Measurements from ENCODE around the gene NBAS. TPM values are rescaled to one million over a fixed set of nuclear protein-coding genes. Genes with fewer than 3 reads are reported as not detected.

The NBAS gene
- total and polyA plus RNA-seq, 9 of the 15 experiments (the other 6 are each of a cell fraction or from before 2014, with no cell fraction given), result 15.3 to 94.4 (median 69.9) TPM

DNA sequence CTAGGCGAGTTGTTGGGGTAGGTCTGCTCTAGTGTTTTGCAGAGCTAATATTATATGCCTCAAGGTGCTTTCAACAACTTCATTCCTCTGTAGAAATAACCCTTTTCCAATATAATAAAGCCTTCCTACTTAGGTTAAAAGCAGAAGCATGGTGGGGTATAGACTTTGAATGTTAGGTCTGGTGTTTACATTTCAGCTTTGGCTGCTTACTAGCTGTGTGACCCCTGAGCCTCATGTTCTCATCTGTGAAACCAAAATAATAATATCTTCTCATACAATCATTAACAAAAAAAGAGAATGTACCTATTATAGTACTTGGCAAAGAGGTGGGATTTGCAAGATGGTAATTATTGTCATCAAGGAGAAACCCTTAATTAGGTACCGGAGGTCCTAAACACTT is 386.6 kb downstream of the NBAS start (continued):
- TF ChIP-seq FOXM1 (IDR thresholded peaks at IDR 0.05; ENCODE audit: low read depth) (no peak), FOXM1 (CRISPR knock-in tag; IDR thresholded peaks at IDR 0.05; ENCODE audit: low read depth) (no peak), COPS2 (conservative IDR thresholded peaks at IDR 0.05) (no peak)
- TF ChIP-seq, protein P1, sequence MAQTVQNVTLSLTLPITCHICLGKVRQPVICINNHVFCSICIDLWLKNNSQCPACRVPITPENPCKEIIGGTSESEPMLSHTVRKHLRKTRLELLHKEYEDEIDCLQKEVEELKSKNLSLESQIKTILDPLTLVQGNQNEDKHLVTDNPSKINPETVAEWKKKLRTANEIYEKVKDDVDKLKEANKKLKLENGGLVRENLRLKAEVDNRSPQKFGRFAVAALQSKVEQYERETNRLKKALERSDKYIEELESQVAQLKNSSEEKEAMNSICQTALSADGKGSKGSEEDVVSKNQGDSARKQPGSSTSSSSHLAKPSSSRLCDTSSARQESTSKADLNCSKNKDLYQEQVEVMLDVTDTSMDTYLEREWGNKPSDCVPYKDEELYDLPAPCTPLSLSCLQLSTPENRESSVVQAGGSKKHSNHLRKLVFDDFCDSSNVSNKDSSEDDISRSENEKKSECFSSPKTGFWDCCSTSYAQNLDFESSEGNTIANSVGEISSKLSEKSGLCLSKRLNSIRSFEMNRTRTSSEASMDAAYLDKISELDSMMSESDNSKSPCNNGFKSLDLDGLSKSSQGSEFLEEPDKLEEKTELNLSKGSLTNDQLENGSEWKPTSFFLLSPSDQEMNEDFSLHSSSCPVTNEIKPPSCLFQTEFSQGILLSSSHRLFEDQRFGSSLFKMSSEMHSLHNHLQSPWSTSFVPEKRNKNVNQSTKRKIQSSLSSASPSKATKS (CRISPR knock-in tag; IDR thresholded peaks at IDR 0.05), result no peak

DNA sequence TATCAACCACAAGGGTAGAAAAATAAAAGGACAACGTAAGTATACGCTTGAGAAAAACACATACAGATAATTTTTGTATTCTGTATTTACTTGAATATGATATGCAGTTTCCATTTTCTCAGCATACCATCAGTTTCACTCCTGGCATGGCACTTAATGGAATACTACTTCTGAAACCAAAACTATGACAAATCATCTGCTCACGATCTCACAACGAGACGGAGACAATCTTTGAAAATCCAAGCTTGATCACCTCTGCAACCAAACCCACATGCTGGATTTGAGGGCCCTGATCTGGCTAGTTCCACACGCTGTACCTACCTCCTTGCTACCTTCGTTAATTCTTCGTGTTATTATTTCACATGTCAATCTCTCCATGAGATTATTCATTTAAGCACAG is 387.6 kb downstream of the NBAS start:
- no TSS peak for BruUV-seq (replicated peaks)
- ATAC-seq, result no peak
- in situ Hi-C loops (cut with MboI), result no loop called here
- no peak overlapping the region for H3K27ac ChIP-seq (ENCODE audit: extremely low read depth, low read depth, low read length)
- no peaks in the 10 kb centered on the region for H3K9me1 ChIP-seq (ENCODE audit: control insufficient read depth, insufficient read depth, low read length)
- no peak overlapping the region for H3K4me2 ChIP-seq (ENCODE audit: insufficient read depth, low read length)
- H3K9ac ChIP-seq (ENCODE audit: insufficient read depth in 1 of 2, low read depth in 2 of 2, low read length in 2 of 2), result no peak overlapping the region
- H3K4me3 ChIP-seq, result no peak overlapping the region
- CTCF ChIA-PET (ENCODE audit: low intra/inter-chr PET ratio), result no interaction called here
- peaks cover 74% of the 10 kb centered on the region for H3K36me3 ChIP-seq (ENCODE audit: control insufficient read depth, insufficient read depth, low read length)
- H3K27me3 ChIP-seq (ENCODE audit: control insufficient read depth in 2 of 2, insufficient read depth in 2 of 2, low read length in 2 of 2), result no peaks in the 10 kb centered on the region
- H4K20me1 ChIP-seq (replicated peaks; ENCODE audit: control insufficient read depth, insufficient read depth, low read length), result no peaks in the 10 kb centered on the region
- H2AFZ ChIP-seq (ENCODE audit: low read depth, low read length), result no peak overlapping the region
- intact Hi-C loops (cut with micrococcal nuclease), result no loop called here
- no peak for DNase-seq (ENCODE audit: extremely low read depth in 1 of 4, low spot score in 3 of 4)
- POLR2A ChIA-PET, result no interaction called here
- no peaks in the 10 kb centered on the region for H3K4me1 ChIP-seq (replicated peaks in 1 of 2; ENCODE audit: control insufficient read depth in 2 of 2, insufficient read depth in 2 of 2, low read length in 2 of 2)
- H3K9me3 ChIP-seq (replicated peaks; ENCODE audit: control insufficient read depth, insufficient read depth, low read depth, low read length), result no peaks in the 10 kb centered on the region
- WGBS (ENCODE audit: insufficient coverage, low coverage, missing lambda C conversion rate), result 91% methylated on average over 7 of the region's 8 CpGs
- H3K79me2 ChIP-seq (ENCODE audit: control insufficient read depth, insufficient read depth, low read length), result no peaks in the 10 kb centered on the region
- FAIRE-seq, result no peak
- TF ChIP-seq PHF20 (IDR thresholded peaks at IDR 0.05; ENCODE audit: partially characterized antibody) (no peak), HINFP (tag; conservative IDR thresholded peaks at IDR 0.05; ENCODE audit: low read depth) (no peak), ZNF707 (CRISPR knock-in tag; conservative IDR thresholded peaks at IDR 0.05) (no peak), MYC (IDR thresholded peaks at IDR 0.05; ENCODE audit: low read depth, low read length) (no peak), MYC (CRISPR knock-in tag; IDR thresholded peaks at IDR 0.05; ENCODE audit: borderline replicate concordance, low read depth) (no peak), GABPB2 (CRISPR knock-in tag; conservative IDR thresholded peaks at IDR 0.05) (no peak), PTRF (tag; IDR thresholded peaks at IDR 0.05) (no peak), ZBTB17 (CRISPR knock-in tag; IDR thresholded peaks at IDR 0.05) (no peak), PBX2 (CRISPR knock-in tag; IDR thresholded peaks at IDR 0.05; ENCODE audit: low read depth) (no peak), PBX2 (tag; conservative IDR thresholded peaks at IDR 0.05; ENCODE audit: low read depth) (no peak), PHF21A (IDR thresholded peaks at IDR 0.05; ENCODE audit: borderline replicate concordance, low read depth) (no peak), JUN (IDR thresholded peaks at IDR 0.05; ENCODE audit: borderline replicate concordance, low read depth, low read length) (no peak), JUN (CRISPR knock-in tag; IDR thresholded peaks at IDR 0.05; ENCODE audit: borderline replicate concordance) (no peak), E2F3 (CRISPR knock-in tag; IDR thresholded peaks at IDR 0.05) (no peak)

Measured in K562 (cell line).